PC-9 (cell line): ENCODE measurements around the gene LRP1. TPM values are rescaled to one million over a fixed set of nuclear protein-coding genes. Genes with fewer than 3 reads are reported as not detected.

Experiments used
- BruUV-seq: library from RNA; stranded (reverse); fragments of 400-500 nt; replicated peaks from 2 replicates; lab custom pipeline; 2021; lab: Mats Ljungman, UMichigan
- CTCF ChIA-PET: fragments of 300-600 bp; sonication (Branson Sonifier 250); formaldehyde crosslinking; loops from one replicate; lab custom pipeline; 2022; ENCODE audit warnings: antibody characterized with exemption; lab: Charles Lee
- POLR2A ChIA-PET: fragments of 300-600 bp; sonication (Branson Sonifier 250); formaldehyde crosslinking; loops from one replicate; lab custom pipeline; 2022; ENCODE audit warnings: antibody characterized with exemption; ENCODE audit not compliant: unreplicated experiment; lab: Charles Lee
- DNase-seq, 2 experiments: peaks; one replicate each; pipeline versions ENCODE4 v3.0.0 to v3.0.0-alpha.2; 2015 to 2022; ENCODE audit warnings: mixed read lengths in 1 of 2
- H2AFZ ChIP-seq: fragments of 200-600 bp; sonication (generic); 2 replicates; pipeline ENCODE4 v1.8.1; 2017; ENCODE audit warnings: antibody characterized with exemption
- H3F3A ChIP-seq: fragments of 200-600 bp; sonication (generic); 2 replicates; pipeline ENCODE4 v1.8.1; 2017; ENCODE audit warnings: antibody characterized with exemption, mild to moderate bottlenecking, low read depth; ENCODE audit not compliant: insufficient read depth
- H3K27ac ChIP-seq: fragments of 200-600 bp; sonication (generic); 2 replicates; pipeline ENCODE4 v1.6.1; 2016; ENCODE audit warnings: mixed run types
- H3K27me3 ChIP-seq: fragments of 200-600 bp; sonication (generic); 2 replicates; pipeline ENCODE4 v1.6.1; 2016; ENCODE audit warnings: low read depth, mixed run types; ENCODE audit not compliant: insufficient read depth
- H3K36me3 ChIP-seq: fragments of 200-600 bp; sonication (generic); 2 replicates; pipeline ENCODE4 v1.6.1; 2016; ENCODE audit warnings: low read depth, mixed run types
- H3K4me1 ChIP-seq: fragments of 200-600 bp; sonication (generic); replicated peaks from 2 replicates; pipeline ENCODE4 v1.6.1; 2016; ENCODE audit warnings: mixed run types; ENCODE audit not compliant: insufficient read depth
- H3K4me2 ChIP-seq: fragments of 200-600 bp; sonication (generic); 2 replicates; pipeline ENCODE4 v1.6.1; 2017; ENCODE audit warnings: mixed run types
- H3K4me3 ChIP-seq: fragments of 200-600 bp; sonication (generic); 2 replicates; pipeline ENCODE4 v1.6.1; 2016; ENCODE audit warnings: mixed run types
- H3K79me2 ChIP-seq: fragments of 200-600 bp; sonication (generic); 2 replicates; pipeline ENCODE4 v1.6.1; 2017; ENCODE audit warnings: low read depth, mixed run types
- H3K9me2 ChIP-seq: fragments of 200-600 bp; sonication (generic); 2 replicates; pipeline ENCODE4 v1.8.1; 2017; ENCODE audit warnings: mild to moderate bottlenecking; ENCODE audit not compliant: insufficient read depth
- H3K9me3 ChIP-seq: fragments of 200-600 bp; sonication (generic); 2 replicates; pipeline ENCODE4 v1.8.1; 2016; ENCODE audit warnings: low read depth; ENCODE audit not compliant: insufficient read depth
- H4K20me1 ChIP-seq: fragments of 200-600 bp; sonication (generic); 2 replicates; pipeline ENCODE4 v1.8.1; 2017; ENCODE audit not compliant: insufficient read depth
- CTCF ChIP-seq: fragments of 200-600 bp; sonication (generic); conservative IDR thresholded peaks from 2 replicates; pipeline ENCODE4 v1.6.1; 2017; ENCODE audit warnings: mixed run types, antibody characterized with exemption, mild to moderate bottlenecking, moderate library complexity
- EZH2 ChIP-seq: fragments of 200-600 bp; sonication (generic); IDR thresholded peaks from 2 replicates; pipeline ENCODE4 v1.8.0; 2017; ENCODE audit warnings: antibody characterized with exemption, low read depth
- intact Hi-C: fragments of 100-400 bp; cut with micrococcal nuclease; formaldehyde crosslinking; loops from one replicate; pipeline ENCODE4 v1.10.0; 2022; ENCODE audit not compliant: unreplicated experiment
- total RNA-seq: library from RNA; stranded (reverse); gene quantifications from 2 replicates; pipeline ENCODE4 v1.2.3, GENCODE V29; 2021

Gene LRP1
- total RNA-seq, 1 experiment from 2014 or later: 51.4 TPM

- no peak overlapping the region for H3K27ac ChIP-seq
- no peaks in the 10 kb centered on the region for H3K79me2 ChIP-seq
- no peaks in the 10 kb centered on the region for H3K4me1 ChIP-seq
- H3K36me3 ChIP-seq: no peaks in the 10 kb centered on the region
- intact Hi-C loops: no loop called here
- ChIA-PET POLR2A (no interaction called here), CTCF (no interaction called here)
- H3F3A ChIP-seq: no peaks in the 10 kb centered on the region
- DNase-seq: no peak
- no peak overlapping the region for H2AFZ ChIP-seq
- no peaks in the 10 kb centered on the region for H3K27me3 ChIP-seq
- BruUV-seq: no TSS peak
- H3K9me2 ChIP-seq: no peaks in the 10 kb centered on the region
- no peak overlapping the region for H3K4me2 ChIP-seq
- H3K9me3 ChIP-seq: no peaks in the 10 kb centered on the region
- H4K20me1 ChIP-seq: no peaks in the 10 kb centered on the region
- no peak for TF ChIP-seq EZH2
- no peak for TF ChIP-seq CTCF
- no peak overlapping the region for H3K4me3 ChIP-seq
Observed at GRCh38 chr12:57193706-57194245, 65.5 kb downstream of the LRP1 start.

GRCh38 chr12:57194253-57194652 lies 66.0 kb downstream of the LRP1 start:
- H3K27me3 ChIP-seq: no peaks in the 10 kb centered on the region
- intact Hi-C loops: no loop called here
- H3K9me2 ChIP-seq: no peaks in the 10 kb centered on the region
- DNase-seq: no peak
- H4K20me1 ChIP-seq: no peaks in the 10 kb centered on the region
- no peak for TF ChIP-seq CTCF
- TF ChIP-seq EZH2: no peak
- no peak overlapping the region for H2AFZ ChIP-seq
- H3K4me3 ChIP-seq: no peak overlapping the region
- no peaks in the 10 kb centered on the region for H3F3A ChIP-seq
- ChIA-PET CTCF (no interaction called here), POLR2A (interaction anchor here (0.6 kb wide), 1 partner anchor 173 kb away, joined by 16 read pairs; no protein-coding TSS in a partner anchor)
- no peak overlapping the region for H3K27ac ChIP-seq
- H3K4me1 ChIP-seq: no peaks in the 10 kb centered on the region
- H3K4me2 ChIP-seq: no peak overlapping the region
- no peaks in the 10 kb centered on the region for H3K36me3 ChIP-seq
- BruUV-seq: no TSS peak
- no peaks in the 10 kb centered on the region for H3K9me3 ChIP-seq
- no peaks in the 10 kb centered on the region for H3K79me2 ChIP-seq

- no peaks in the 10 kb centered on the region for H3K27me3 ChIP-seq
- no peak for DNase-seq
- H3K36me3 ChIP-seq: no peaks in the 10 kb centered on the region
- ChIA-PET POLR2A (no interaction called here), CTCF (no interaction called here)
- H2AFZ ChIP-seq: no peak overlapping the region
- H3K4me1 ChIP-seq: no peaks in the 10 kb centered on the region
- H3K4me2 ChIP-seq: no peak overlapping the region
- H3K4me3 ChIP-seq: no peak overlapping the region
- no peaks in the 10 kb centered on the region for H3F3A ChIP-seq
- H3K79me2 ChIP-seq: no peaks in the 10 kb centered on the region
- no peak overlapping the region for H3K27ac ChIP-seq
- TF ChIP-seq EZH2: no peak
- TF ChIP-seq CTCF: no peak
- no peaks in the 10 kb centered on the region for H3K9me2 ChIP-seq
- no TSS peak for BruUV-seq
- no peaks in the 10 kb centered on the region for H3K9me3 ChIP-seq
- no peaks in the 10 kb centered on the region for H4K20me1 ChIP-seq
- intact Hi-C loops: no loop called here
Observed at GRCh38 chr12:57195186-57195585, 66.9 kb downstream of the LRP1 start.
